G401.6 (cell line): Measurements from ENCODE around the gene SLC15A4.
"Not testable (repeated sequence)": the region's sequence is repeated elsewhere in the genome, so short reads cannot be mapped to it uniquely, and the experiment has no call there.

ENCODE experiments used
- FAIRE-seq: peaks from 2 replicates; lab custom pipeline; 2012; peaks lifted over from hg19 to GRCh38; lab: Jason Lieb, UNC

SLC15A4 gene

DNA sequence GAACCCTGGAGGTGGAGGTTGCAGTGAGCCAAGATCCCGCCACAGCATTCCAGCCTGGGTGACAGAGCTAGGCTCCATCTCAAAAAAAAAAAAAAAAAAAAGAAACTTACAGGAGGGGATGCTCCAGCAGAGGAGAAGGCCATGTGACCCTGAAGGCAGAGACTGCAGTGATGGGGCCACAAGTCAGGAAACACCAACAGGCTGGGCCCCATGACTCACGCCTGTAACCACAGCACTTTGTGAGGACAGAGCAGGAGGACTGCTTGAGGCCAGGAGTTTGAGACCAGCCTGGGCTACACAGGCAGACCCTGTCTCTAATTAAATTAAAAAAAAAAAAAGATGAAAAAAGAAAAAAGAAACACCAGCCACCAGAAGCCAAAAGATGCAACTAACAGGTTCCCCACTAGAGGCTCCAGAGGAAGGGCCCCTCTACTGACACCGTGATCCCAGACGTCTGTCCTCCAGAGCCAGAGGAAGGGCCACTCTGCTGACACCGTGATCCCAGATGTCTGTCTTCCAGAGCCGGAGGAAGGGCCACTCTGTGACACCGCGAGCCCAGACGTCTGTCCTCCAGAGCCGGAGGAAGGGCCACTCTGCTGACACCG lies 20.4 kb upstream of the SLC15A4 start:
- no peak for FAIRE-seq

GRCh38 chr12:128843538-128843937 lies 19.8 kb upstream of the SLC15A4 start:
- FAIRE-seq = no peak

- no peak for FAIRE-seq
Observed at GRCh38 chr12:128842579-128842978, 18.8 kb upstream of the SLC15A4 start.

DNA sequence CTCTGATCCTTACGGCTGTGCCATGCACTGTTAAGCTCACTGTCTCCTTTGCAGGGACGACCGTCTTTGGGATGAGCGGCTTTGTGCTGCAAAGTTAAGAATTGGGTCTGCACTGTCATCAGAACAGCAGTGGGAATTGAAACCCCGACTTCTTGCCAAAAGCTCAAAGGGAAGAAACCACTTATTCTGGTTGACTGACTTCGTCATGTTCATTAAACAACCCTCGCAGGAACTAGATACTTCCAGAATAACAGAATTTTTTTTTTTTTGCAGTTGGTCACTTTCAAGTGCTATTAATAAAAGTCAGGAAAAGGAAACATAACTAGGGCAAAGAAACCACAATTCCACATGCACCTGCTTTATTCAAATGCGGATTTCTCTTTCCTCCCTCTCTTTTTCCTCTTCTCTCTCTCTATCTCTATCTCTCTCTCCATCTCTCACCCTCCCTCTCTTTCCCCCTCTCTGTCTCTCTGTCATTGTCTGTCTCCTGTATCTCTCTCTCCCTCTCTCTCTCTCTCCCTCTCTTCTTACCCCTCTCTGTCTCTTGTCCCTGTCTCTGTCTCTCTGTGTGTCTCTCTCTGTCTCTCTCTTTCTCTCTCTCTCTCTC lies 17.2 kb upstream of the SLC15A4 start:
- FAIRE-seq = no peak

DNA sequence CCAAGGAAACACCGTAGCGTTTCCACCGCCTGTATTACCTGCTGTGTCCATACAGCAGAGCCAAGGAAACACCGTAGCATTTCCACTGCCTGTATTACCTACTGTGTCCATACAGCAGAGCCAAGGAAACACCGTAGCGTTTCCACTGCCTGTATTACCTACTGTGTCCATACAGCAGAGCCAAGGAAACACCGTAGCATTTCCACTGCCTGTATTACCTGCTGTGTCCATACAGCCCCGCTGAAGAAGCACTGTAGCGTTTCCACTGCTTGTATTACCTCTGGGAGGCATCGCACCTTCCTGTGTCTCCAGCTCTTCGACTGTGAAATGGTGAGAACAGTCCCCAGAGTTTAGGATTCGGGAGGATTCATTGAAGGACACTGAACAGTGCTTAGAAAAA lies 16.1 kb upstream of the SLC15A4 start:
- FAIRE-seq = not testable (repeated sequence)

- no peak for FAIRE-seq
Observed at GRCh38 chr12:128833418-128833817, 9.7 kb upstream of the SLC15A4 start.

DNA sequence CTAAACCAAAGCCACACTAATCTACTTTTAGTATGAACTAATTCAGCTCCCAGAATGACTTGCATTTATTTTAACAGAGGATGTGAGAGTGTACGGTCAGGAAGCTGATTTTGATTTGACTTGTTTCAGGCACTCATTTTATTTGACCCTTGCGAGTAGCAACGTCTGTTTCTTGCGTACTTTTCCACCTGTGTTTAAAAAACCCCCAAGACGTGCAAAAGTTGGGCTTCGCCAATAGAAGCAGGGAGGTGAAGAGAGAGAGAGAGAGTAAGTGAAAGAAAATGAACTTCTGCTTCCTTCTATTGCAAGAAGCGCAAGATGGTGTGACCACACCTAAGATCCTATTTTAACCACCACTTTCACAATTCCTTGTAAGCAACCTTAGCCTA lies 6.7 kb upstream of the SLC15A4 start:
- no peak for FAIRE-seq

DNA sequence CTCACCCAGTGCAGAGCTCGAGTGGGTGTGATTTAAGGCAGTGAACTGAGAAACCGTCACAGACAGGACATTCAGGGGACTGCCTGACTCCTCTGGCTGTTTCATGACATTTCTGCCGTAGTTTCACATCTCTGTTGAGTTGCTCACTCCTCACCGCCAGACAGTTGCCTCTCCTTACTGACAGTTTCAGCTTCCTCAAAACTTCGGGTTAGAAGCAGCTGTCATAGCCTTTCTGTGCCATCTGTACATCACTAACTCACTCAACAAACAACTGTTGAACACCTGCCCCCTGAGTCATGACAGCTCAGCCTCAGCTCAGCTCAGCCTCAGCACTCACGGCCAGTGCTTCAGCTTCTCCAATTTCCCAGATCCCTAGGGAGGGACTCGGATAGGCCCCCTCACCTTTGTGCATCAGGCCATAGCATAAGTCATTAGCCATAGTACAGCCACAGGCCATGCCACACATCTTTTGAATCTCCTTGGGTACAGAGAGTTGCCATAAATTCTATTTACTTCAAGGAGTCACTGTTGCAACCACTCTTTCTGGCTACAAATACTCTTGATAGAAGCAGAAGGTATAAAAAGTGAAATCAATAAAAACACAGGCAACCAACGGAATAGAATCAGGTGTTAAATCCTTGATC lies 6.2 kb upstream of the SLC15A4 start:
- no peak for FAIRE-seq

- no peak for FAIRE-seq
Observed at GRCh38 chr12:128827724-128828123, 4.0 kb upstream of the SLC15A4 start.

DNA sequence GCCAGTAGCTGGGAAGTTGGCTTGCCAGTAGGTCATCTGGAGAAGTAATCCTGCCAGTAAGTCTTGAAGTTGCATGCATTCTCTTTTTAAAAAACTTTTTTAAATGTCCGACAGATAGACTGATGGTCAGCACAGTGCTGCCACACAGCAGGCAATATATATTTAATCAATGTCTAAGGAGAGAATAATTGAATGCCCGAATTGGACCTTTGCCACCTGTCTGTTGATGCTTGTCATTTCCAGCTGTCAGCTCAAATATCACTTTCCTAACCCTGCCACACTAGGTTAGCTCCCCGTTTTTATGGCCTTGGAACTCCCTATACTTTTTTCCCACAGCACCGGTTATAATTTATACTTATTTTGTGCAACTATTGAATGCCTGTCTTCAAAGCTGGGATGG lies 2.1 kb upstream of the SLC15A4 start:
- FAIRE-seq = no peak

DNA sequence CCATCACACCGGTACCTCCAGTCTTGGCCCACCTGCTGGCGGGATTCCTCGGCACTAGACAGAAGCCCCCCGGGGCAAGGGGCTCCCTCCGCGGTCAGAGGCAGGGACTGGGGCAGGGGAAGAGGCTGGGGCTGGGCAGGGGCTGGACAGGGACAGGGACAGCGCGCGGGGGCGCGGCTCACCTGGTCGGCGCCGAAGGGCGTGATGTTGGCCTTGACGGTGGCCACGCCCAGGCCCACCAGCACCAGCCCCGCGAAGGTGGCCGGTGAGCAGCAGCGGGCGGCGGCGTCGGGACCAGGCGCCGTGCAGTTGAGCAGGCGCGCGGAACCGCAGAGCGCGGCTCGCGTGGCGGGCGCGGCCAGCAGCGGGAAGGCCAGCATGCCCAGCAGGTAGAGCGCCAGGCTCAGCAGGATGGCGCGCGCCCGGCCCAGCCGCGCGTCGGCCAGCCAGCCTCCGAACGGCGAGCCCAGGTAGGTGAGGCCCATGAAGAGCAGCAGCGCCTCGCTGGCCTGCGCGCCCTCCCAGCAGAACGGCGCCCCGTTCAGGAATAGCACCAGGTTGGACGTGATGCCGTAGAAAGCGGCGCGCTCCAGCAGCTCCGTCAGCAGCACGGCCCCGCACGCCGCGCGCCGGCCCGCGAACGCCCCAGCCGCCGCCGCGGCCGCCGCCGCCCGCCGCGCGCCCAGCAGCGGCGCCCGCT lies 392 bp downstream of the SLC15A4 start:
- no peak for FAIRE-seq

DNA sequence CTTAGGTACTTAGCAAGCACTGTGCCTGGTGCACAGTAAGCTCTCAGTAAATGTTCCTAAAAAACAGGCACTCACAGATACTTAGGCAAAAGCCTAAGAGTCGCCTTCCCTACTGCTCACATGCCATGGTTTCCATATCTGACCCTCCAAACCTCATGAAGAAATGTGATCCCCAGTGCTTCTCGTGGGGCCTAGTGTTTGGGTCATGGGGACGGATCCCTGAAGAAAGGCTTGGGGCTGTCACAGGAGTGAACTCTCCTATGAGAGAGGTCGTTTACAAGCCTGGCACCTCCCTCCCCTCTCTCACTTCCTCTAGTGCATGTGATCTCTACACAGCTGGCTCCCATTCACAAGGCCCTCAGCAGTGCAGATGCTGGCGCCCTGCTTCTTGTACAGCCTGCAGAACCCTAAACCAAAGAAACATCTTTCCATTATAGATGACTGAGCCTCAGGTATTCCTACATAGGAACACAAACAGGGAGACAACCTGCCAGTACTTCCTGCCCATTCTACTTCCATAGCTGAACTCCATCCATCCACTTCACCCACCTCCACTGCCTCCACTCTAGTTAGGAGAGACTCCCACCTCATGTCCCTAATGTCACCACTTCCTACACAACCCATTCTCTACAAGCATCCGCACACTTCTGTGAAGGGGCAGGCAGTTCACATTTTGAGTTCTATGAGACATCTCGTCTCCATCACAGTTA lies 2.9 kb downstream of the SLC15A4 start:
- FAIRE-seq = no peak

- FAIRE-seq = no peak
Observed at GRCh38 chr12:128820253-128820652, 3.5 kb downstream of the SLC15A4 start.

GRCh38 chr12:128819293-128820144 lies 4.2 kb downstream of the SLC15A4 start:
- FAIRE-seq = no peak

DNA sequence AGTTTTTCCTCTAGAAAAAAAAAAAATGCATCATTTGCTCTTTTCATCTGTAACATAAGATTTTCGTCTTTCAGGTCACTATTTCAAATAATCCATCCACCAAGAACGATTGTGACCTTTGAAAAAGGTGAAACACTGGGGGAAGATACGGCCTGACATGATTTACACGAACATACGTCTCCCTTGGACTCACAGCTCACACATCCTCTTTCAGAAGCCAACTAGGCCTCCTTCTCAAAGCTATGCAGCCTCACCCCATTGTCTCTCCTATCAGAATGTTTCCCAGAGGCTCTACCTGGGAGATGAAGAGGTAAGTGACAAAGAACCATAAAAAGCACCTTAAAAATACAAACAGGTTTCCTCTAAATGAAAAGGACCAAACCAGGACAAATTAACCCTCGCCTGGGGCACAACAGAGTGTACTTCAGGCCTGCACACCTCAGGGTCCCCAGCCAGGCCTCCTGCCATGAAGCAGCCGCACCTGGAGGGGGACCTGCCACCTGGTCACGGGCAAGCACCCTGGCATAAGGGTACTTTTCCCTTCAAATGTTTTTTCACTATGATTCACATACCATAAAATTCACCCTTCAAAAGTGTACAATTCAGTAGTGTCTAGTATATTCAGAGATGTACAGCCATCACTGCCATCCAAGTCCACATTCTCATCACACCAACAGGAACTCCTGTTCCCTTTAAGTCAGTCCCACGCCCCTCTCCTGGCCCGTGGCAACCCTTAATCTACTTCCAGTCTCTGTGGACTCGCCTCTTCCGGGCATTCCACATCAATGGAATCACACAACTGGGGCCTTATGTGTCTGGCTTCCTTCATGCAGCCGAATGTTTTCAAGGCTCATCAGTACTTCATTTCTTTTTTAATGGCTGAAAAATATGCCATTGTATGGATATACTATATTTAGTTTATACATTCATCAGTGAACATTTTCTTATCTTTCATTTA lies 5.4 kb downstream of the SLC15A4 start:
- no peak for FAIRE-seq

DNA sequence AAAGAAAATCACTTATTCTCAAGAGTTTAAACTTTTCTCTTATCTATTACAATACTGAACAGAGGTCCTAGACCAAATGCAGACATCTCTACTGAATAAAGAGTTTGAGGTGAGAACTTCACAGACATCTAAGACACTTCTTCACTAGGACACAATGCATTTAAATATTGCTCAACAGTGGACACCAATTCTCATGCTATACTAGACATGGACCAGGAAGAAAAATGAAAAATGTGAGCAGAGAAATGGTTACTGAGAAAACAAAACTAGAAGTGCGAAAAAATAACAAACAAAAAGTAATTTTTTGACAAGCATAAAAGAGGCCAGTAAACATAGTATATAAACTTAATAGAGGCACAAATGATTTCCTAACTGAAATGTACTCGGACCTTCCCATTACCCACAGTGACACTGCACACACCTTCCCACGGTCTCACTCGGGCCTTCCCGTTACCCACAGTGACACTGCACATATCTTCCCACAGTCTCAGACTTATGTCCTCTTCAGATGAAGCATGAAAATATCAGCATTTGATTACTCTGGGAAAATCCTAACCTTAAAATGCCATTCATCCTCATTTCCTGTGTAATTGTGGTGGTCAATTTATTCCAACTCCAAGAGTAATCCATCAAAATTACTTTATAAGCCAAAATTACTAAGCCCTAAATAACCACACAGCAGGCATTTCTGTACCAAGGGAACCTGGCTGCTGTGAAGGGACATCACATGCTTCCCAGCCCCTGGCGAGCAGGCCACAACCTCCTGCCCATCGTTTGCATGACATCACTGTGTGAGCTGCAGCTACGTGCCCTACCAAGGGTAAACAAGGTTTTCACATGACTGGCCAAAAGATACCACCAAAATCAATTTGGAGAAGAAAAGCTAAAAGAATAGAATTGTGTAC lies 6.4 kb downstream of the SLC15A4 start:
- no peak for FAIRE-seq

GRCh38 chr12:128816643-128816920 lies 7.2 kb downstream of the SLC15A4 start:
- FAIRE-seq = no peak

GRCh38 chr12:128815779-128816642 lies 7.7 kb downstream of the SLC15A4 start:
- no peak for FAIRE-seq
